H1 (cell line): Measurements from ENCODE around the gene TBX3.

ENCODE experiments used
- ATF2 ChIP-seq: IDR thresholded peaks from 2 replicates; pipeline ENCODE4 v1.6.1; 2012; ENCODE audit warnings: low read length, inconsistent platforms
- CBX5 ChIP-seq: fragments of 300-800, 300-1000 bp; sonication (generic); IDR thresholded peaks from 2 replicates; pipeline ENCODE4 v1.7.1; 2016; ENCODE audit warnings: antibody characterized with exemption, low read length, low read depth
- CTCF ChIP-seq, 3 experiments: IDR thresholded peaks; 1 replicate in 2 of 3; 2 replicates in 1 of 3; pipeline versions ENCODE4 v1.5.1 to v1.6.1; 2011; ENCODE audit warnings: low read length in 3 of 3, mild to moderate bottlenecking in 3 of 3, inconsistent platforms in 2 of 3, low read depth in 1 of 3, moderate library complexity in 1 of 3; ENCODE audit not compliant: insufficient read depth in 1 of 3; ENCODE audit errors: control extremely low read depth in 1 of 3
- EP300 ChIP-seq, 2 experiments: IDR thresholded peaks; 1 replicate in 1 of 2; 2 replicates in 1 of 2; pipeline ENCODE4 v1.6.1; 2011 to 2012; ENCODE audit warnings: low read depth in 2 of 2, low read length in 2 of 2, mild to moderate bottlenecking in 2 of 2, borderline replicate concordance in 1 of 2, inconsistent platforms in 1 of 2, moderate library complexity in 1 of 2
- KDM5A ChIP-seq: fragments of 200-600 bp; IDR thresholded peaks from 2 replicates; pipeline ENCODE4 v1.7.1; 2012; ENCODE audit warnings: mild to moderate bottlenecking, low read length, inconsistent platforms, mixed read lengths
- NRF1 ChIP-seq: IDR thresholded peaks from 2 replicates; pipeline ENCODE4 v1.6.1; 2011; ENCODE audit warnings: mild to moderate bottlenecking, low read depth, low read length, improper control_type of control experiment
- TAF1 ChIP-seq: IDR thresholded peaks from 2 replicates; pipeline ENCODE4 v1.6.1; 2011; ENCODE audit warnings: mild to moderate bottlenecking, low read depth, low read length
- ZNF274 ChIP-seq: IDR thresholded peaks from 2 replicates; pipeline ENCODE4 v1.7.0; 2012; ENCODE audit warnings: low read length, borderline replicate concordance; ENCODE audit errors: extremely low read depth

DNA sequence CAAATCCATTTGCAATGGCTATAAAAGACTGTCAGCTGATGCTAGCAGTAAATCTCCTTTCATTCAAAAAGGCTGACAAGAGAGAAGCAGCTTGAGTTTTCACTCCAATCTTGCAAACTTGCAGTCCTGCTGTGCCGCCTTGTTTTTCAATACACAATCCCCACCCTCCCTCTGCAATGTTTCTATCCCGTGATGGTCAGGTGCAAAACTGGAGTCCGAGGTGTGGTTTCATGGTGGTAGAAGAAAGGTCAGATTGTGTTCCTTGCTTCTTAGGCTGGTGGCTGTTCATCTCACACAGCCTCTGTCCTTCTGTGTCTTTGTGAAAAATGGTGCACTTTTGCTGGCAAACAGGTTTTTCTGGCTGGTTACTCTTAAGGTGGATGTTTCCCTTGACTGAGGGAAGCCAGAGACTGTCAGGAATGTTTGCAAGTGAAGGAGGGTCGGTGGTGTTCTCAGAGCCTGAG lies 27.7 kb upstream of the TBX3 start:
- TF ChIP-seq EP300 (IDR thresholded peaks at IDR 0.05; ENCODE audit: borderline replicate concordance in 1 of 2, low read depth in 2 of 2, low read length in 2 of 2) (no peak), TAF1 (no peak), ATF2 (no peak), KDM5A (no peak), CBX5 (no peak), CTCF (IDR thresholded peaks at IDR 0.05; ENCODE audit: control extremely low read depth in 1 of 3, insufficient read depth in 1 of 3, low read depth in 1 of 3, low read length in 3 of 3) (no peak), NRF1 (no peak), ZNF274 (no peak)
